HG03095 (cell line): ENCODE results near the gene COX19.
A peak's percentile ranks its signal among the peaks of the same experiment; 100 is the strongest.
"Not testable (repeated sequence)": the region's sequence is repeated elsewhere in the genome, so short reads cannot be mapped to it uniquely, and the experiment has no call there.

Experiments used
- ATAC-seq: cut with Tn5 transposase; IDR thresholded peaks from one replicate; pipeline ENCODE4 v1.9.1; 2021; ENCODE audit warnings: moderate library complexity; ENCODE audit not compliant: unreplicated experiment

The COX19 gene

DNA sequence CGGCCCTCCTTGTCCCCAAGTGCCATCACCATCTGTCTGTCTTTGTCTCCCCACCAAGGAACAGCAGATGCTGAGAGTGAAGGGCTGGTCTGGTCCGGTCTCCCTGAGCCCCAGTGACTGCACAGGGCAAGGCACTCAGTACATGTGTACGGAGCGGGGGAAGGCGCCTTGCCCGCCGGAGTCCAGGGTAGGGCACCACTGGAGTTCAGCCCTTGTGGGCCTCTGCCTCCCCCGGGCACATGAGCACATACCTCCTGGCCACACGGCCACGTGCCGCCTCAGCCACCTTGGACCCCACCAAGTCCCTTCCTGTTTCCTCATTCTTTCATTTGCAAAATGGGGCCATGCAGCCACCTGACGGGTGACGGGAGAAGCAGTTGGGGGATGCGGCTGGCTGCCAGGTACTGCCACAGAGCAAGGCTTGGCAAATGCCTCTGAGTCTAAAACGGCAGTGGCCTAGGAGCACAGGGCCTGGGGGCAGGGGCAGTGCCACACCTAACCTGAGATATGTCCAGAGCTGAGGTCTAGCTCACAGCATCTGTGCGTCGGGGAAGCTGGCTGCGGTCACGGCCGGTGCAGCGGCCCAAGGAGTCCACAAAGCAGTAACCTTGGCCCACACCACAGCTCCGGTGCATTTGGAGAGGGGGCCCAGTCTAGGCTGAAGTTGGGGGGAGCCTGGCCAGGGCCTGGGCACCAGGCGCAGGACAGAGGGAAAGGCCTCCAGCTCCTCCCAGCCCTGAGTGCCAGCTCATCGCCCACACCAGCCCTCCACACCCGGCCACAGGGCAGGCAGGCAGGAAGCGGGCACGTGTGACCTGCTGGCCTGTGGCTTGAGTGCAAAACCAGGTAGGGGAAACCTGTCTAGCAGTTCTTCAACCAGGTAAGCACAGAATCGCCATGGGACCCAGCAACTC, 26.1 kb downstream of the COX19 start:
- no peak for ATAC-seq

GRCh38 chr7:947391-948210, 27.7 kb downstream of the COX19 start:
- no peak for ATAC-seq

DNA sequence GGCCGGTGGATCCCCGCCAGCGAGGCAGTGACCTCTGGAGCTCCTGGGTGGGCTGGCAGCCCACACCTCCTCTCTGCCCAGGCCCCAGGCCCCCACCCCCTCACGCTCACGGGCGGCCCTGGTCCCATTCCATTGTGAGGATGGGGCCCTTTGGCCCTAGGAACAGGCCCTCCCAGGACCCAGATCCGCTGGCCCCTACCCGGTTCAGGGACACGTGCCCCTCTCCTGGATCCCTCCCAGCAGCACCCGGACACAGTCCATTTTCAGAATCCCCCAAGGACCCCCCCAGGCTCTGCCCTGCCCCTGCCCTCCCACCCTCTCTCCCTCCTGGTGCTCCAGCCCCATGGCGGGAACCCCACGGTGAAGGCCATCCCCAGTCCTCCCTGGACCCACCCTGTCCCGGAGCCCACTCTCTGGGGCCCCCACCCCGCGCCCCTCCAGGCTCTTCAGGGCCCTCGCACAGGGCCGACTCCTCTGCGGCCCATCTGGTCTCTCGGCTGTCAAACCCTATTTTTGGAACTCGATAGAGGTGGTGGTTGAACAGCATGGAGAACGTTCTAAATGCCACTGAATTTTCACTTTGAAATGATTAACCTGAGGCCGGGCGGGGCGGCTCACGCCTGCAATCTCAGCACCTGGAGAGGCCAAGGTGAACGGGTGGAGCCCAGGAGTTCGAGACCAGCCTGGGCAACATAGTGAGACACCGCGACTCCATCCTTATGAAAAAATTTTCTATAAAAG, 28.9 kb downstream of the COX19 start:
- ATAC-seq = no peak

GRCh38 chr7:945556-946255, 29.6 kb downstream of the COX19 start:
- no peak for ATAC-seq

DNA sequence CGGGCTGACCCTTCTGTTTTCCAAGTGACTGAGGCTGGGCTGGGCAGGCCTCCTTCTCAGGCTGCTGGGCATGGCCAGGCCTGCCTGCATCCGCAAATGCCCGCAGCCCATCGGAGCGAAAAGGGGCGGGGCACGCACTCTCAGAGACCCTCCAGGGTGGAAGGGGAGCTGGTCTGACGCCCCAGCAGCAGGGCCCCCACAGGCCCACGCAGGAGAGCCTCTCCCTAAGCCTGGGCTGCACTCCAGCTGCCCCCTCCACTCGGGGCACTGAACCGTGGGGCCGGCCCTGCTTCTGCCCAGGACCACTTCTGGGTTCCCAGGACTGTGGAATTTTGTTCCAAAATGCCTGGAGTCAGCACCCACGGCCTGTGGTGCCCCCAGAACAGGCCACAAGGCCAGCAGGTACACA, 30.2 kb downstream of the COX19 start:
- no peak for ATAC-seq

DNA sequence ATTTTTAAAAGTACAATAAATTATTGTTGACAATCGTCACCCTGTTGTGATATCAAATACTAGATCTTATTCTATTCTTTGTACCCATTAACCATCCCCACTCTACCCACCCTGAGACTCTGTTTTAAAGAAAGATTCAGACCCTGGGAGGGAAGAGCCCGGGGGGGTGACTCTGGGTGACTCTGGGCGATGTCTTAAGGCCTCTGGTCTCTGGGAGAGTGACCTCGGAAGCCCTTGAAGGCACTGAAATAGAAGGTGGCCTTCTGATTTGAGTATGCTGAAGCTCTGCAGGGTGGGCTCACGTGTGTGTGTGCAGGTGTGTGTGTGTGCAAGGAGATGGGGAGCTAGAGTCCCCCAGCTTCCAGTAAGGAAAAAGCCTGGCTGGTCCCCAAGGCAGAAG, 30.6 kb downstream of the COX19 start:
- no peak for ATAC-seq

DNA sequence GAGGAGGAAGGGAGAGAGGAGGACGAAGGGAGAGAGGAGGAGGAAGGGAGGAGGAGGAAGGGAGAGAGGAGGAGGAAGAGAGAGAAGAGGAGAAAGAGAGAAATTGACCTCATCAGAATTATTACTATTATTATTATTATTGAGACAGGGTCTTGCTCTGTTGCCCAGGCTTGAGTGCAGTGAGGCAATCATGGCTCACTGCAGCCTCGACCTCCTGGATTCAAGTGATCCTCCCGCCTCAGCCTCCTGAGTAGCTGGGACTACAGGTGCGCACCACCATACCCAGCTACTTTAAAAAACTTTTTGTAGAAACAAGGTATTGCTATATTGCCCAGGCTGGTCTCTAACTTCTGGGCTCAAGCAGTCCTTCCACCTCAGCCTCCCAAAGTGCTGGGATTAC, 31.6 kb downstream of the COX19 start:
- not testable (repeated sequence) for ATAC-seq

- ATAC-seq = no peak
These were observed 34.5 kb downstream of the COX19 start for GRCh38 chr7:940599-941408.

GRCh38 chr7:939843-940242, 35.5 kb downstream of the COX19 start:
- ATAC-seq = no peak

- ATAC-seq = no peak
These were observed 36.7 kb downstream of the COX19 start for GRCh38 chr7:938546-939185.

DNA sequence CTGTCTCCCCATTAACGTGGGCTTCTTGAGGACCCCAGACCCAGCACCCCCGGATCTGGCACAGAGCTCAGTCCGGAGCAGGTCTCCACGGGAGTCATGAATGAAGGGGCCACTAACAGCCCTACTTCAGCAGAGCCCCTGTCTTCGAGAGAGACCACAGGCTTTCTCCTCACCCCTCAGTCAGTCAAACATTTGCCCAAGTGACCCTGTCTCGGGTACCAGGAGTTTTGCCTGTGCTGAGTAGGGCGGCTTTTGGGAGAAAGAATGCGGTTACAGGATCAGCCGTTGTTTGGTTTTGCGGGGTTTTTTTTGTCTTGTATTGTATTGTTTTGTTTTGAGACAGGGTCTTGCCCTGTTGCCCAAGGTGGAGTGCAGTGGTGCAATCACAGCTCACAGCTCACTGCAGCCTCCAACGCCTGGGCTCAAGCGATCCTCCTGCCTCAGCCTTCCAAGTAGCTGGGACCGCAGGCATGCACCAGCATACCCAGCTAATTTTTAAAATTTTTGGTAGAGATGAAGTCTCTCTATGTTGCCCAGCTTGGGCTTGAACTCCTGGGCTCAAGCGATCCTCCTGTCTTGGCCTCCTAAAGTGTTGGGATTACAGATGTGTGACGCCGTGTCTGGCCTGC, 37.4 kb downstream of the COX19 start:
- no peak for ATAC-seq

DNA sequence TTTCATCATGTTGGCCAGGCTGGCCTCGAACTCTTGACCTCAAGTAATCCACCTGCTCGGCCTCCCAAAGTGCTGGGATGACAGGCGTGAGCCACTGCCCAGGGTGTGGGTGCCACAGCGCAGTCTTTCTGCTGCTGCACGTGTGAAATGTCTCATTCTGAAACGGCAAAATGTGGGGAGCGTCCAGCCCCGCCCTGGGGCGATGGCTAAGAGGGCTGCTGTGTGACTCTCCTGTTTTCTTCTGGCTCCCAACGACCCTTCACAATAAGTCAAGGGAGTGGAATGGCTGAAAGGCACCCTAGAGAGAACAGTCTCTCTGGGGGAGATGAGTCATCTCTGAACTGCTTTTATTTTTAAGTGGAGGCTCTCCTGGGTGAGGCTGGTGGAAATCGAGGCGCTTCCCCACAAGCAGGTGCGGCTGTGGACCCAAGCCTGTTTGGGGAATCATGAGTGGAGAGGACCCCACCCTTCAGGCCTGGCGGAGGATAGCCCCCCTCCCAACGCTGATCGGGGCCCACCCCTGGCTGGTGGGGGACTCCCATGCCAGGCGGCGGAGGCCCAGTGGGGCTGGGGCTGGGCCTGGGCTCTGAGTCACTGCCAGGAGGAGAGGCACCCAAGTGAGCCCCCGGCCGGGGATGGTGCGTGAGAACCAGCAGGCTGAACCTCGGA, 38.8 kb downstream of the COX19 start:
- peak; percentile 76 for ATAC-seq

DNA sequence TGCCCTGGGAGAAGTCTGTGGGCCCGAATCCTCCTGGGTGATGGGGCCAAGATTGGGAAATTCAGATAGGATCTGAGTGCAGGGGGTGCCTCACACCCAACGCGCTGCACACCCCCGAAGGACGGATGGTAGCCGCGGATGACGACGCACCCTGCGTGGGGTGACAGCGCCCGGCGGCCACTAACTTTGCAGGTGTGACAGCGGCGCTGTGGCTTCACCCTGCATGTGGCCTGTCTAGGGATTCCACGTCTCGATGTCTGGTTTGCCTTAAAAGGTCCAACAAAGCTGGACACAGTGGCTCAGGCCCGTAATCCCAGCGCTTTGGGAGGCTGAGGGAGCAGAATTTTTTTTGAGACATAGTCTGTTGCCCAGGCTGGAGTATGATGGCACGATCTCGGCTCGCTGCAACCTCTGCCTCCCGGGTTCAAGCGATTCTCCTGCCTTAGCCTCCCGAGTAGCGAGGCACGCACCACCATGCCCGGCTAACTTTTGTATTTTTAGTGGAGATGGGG, 39.4 kb downstream of the COX19 start:
- ATAC-seq = no peak

DNA sequence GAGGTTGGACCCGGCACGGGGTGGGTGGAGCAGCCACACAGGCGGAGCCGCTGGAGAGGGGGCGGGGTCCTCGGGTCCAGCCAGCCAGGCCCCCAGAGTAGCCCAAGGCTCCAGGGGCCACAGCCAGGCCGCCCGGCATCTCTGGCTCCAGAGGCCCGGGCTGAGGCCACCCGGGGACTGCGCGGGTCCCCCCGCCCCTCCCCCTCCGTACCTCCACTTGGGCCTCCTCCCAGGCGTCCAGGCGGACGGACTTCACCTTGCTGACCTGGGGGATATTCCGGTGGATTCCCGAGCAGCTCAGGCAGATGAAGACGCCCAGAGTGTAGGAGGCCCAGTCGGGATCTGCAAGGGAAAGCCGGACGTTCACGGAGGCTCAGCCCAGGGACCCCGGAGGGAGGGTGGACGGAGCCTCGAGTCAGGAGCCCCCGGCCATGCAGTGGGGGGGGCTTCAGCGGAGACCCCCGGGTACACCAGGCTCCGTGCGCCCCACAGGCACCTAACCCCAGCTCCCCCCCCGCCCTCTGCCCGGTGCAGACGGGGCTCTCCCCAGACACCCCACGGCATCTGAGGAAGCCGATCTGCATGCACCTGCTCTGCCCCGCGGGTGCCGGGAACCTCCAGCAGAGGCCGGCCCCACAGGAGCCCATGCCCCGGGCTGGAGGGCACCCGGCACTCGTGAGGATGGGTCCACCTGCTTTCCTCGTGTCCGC, 40.0 kb downstream of the COX19 start:
- ATAC-seq = no peak

DNA sequence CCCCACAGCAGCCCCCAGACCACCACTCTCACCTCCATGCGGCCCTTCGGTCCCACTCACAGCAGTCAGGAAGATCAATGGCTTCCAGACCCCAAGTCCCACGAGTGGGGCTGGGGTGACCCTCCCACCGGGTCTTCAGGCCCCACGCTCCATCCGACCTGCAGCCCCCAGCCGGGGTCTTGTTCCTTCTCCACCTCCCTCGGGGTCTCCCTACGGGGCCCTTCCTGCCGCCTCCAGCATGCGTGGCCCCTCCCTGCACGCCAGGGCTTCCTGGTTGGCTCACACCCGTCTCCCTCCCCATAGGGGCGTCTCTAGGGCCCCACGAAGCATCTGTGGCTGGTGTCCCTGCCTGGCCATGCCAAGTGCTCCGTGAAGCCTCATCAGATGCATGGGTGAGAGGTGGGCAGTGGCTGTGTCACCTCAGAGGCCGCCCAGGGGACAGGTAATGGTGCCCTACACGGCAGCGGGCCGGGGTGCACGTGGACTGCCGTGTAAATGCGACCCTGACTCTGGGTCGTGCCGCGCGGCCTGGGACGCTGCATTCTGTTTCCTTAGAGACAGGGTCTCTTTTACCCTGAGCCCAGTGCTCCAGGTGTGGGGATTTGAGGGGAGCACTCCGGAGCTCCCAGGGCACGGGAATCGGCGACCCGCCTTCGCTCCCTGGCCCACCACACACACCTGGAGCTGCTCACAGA, 40.7 kb downstream of the COX19 start:
- ATAC-seq = no peak

- ATAC-seq = no peak
These were observed 42.7 kb downstream of the COX19 start for GRCh38 chr7:932651-932975.
